ENCODE measurements around the gene KCNMA1.
A peak's percentile ranks its signal among the peaks of the same experiment; 100 is the strongest.

KCNMA1 gene

GRCh38 chr10:77042706-77043419 is 594.7 kb downstream of the KCNMA1 start:
- no peak overlapping the region for H3K4me3 ChIP-seq (ENCODE audit: control insufficient read depth, low read depth, low read length)
- no peak for DNase-seq (ENCODE audit: low read depth)
- no peak for TF ChIP-seq CTCF (IDR thresholded peaks at IDR 0.05; ENCODE audit: control insufficient read depth, insufficient read depth, low read depth, low read length, missing control alignments)

- no peak for DNase-seq (ENCODE audit: low read depth)
- TF ChIP-seq CTCF (IDR thresholded peaks at IDR 0.05; ENCODE audit: control insufficient read depth, insufficient read depth, low read depth, low read length, missing control alignments), result no peak
- no peak overlapping the region for H3K4me3 ChIP-seq (ENCODE audit: control insufficient read depth, low read depth, low read length)
Observed at GRCh38 chr10:77041636-77042258, 595.9 kb downstream of the KCNMA1 start.

- no peak overlapping the region for H3K4me3 ChIP-seq (ENCODE audit: control insufficient read depth, low read depth, low read length)
- no peak for TF ChIP-seq CTCF (IDR thresholded peaks at IDR 0.05; ENCODE audit: control insufficient read depth, insufficient read depth, low read depth, low read length, missing control alignments)
- no peak for DNase-seq (ENCODE audit: low read depth)
Observed at GRCh38 chr10:77038407-77038806, 599.2 kb downstream of the KCNMA1 start.

- DNase-seq (ENCODE audit: low read depth), result no peak
Observed at GRCh38 chr10:77037735-77038403, 599.7 kb downstream of the KCNMA1 start.

GRCh38 chr10:77036993-77037734 is 600.4 kb downstream of the KCNMA1 start:
- peak; percentile 43 for TF ChIP-seq CTCF (IDR thresholded peaks at IDR 0.05; ENCODE audit: control insufficient read depth, insufficient read depth, low read depth, low read length, missing control alignments)
- DNase-seq (ENCODE audit: low read depth), result no peak
- H3K4me3 ChIP-seq (ENCODE audit: control insufficient read depth, low read depth, low read length), result no peak overlapping the region

More at GRCh38 chr10:77037735-77038403, 599.7 kb downstream of the KCNMA1 start:
- H3K4me3 ChIP-seq (ENCODE audit: control insufficient read depth, low read depth, low read length), result no peak overlapping the region
- TF ChIP-seq CTCF (IDR thresholded peaks at IDR 0.05; ENCODE audit: control insufficient read depth, insufficient read depth, low read depth, low read length, missing control alignments), result no peak

GRCh38 chr10:77036276-77036675 is 601.3 kb downstream of the KCNMA1 start:
- no peak for TF ChIP-seq CTCF (IDR thresholded peaks at IDR 0.05; ENCODE audit: control insufficient read depth, insufficient read depth, low read depth, low read length, missing control alignments)
- H3K4me3 ChIP-seq (ENCODE audit: control insufficient read depth, low read depth, low read length), result no peak overlapping the region
- DNase-seq (ENCODE audit: low read depth), result no peak
